CD4-positive, alpha-beta T cell treated with Interferon alpha-2 for 1 hour (primary cell): ENCODE results near the gene IFNAR1.
"Not testable (repeated sequence)": the region's sequence is repeated elsewhere in the genome, so short reads cannot be mapped to it uniquely, and the experiment has no call there.

Source experiments
- DNase-seq, 2 donors: peaks; one replicate each; pipeline ENCODE4 v3.0.0-alpha.2; 2020 to 2022

IFNAR1 gene

DNA sequence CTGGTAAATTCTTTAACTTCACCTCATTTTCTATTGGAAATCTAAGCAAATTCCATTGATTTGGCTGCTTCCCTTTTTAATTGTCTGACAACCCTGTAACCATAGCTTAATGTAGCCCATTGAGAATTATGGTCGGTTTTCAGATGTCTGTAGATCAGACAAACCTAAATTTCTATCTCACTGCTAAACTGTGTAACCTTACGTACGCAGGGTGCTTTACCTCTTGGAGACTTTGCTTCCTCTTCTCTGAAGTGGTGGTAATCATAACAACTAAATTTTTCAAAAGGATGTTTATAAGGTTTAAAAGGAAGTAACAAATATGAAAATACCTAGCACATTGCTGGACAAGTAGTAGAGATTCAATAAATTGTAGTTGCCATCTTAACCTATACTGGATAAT lies 25.9 kb downstream of the IFNAR1 start:
- no peak for DNase-seq

DNA sequence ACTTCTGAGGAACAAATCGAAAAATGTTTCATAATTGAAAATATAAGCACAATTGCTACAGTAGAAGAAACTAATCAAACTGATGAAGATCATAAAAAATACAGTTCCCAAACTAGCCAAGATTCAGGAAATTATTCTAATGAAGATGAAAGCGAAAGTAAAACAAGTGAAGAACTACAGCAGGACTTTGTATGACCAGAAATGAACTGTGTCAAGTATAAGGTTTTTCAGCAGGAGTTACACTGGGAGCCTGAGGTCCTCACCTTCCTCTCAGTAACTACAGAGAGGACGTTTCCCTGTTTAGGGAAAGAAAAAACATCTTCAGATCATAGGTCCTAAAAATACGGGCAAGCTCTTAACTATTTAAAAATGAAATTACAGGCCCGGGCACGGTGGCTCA lies 30.6 kb downstream of the IFNAR1 start:
- no peak for DNase-seq

DNA sequence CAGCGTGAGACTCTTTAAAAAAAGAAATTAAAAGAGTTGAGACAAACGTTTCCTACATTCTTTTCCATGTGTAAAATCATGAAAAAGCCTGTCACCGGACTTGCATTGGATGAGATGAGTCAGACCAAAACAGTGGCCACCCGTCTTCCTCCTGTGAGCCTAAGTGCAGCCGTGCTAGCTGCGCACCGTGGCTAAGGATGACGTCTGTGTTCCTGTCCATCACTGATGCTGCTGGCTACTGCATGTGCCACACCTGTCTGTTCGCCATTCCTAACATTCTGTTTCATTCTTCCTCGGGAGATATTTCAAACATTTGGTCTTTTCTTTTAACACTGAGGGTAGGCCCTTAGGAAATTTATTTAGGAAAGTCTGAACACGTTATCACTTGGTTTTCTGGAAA lies 31.2 kb downstream of the IFNAR1 start:
- no peak for DNase-seq

DNA sequence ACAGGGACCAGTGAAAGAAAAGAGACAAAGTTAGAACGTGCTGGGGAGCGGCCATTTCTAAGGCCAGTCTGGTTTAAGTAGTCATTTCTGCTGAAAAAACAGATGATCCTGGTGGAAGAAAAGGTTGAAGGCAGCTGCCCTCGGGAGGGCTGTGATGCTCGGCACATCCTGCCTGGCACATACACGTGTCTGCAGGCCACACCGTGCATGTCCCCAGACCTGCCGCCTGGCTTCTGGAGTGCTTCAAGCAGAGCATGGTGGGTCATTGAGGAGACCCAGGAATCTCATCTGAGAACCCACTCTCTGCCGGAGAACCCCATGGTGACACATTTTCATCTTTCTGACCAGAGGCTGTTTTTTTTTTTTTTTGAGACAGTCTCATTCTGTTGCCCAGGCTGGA lies 32.4 kb downstream of the IFNAR1 start:
- no peak for DNase-seq

DNA sequence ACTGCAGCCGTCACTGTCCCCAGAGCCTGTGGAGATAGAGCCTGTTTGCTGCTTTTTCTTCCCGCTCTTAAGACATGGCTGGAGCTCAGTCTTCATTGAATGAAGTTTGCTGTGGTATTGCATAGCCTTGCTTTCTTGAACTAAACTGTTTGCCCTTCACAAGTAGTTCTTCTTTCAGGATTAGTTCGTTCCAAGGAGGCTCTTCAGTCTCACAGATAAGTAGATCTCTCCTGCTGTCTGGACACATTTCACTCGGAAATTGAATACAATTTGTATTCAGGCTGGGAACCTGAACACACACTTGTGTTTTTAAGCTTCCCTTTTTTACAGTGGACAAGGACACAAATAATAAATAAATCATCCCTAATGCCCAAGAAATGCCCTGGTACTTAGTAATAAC lies 34.7 kb downstream of the IFNAR1 start:
- no peak for DNase-seq

DNA sequence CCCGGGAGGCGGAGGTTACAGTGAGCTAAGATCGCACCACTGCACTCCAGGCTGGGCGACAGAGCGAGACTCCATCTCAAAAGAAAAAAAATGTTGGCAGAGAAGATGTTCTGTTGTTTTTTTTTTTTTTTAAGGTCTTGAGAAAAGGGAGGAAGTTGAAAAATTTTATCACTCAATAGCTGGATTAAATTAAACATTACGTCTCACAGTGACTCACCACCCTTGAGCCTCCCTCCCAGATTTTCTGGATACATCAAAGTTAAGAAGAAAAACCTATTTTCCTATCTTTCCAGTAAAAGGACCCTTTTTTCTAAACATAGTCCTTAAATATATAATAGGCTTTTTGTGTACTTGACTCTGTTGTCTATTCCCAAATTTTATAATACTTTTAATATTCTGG lies 35.5 kb downstream of the IFNAR1 start:
- no peak for DNase-seq

DNA sequence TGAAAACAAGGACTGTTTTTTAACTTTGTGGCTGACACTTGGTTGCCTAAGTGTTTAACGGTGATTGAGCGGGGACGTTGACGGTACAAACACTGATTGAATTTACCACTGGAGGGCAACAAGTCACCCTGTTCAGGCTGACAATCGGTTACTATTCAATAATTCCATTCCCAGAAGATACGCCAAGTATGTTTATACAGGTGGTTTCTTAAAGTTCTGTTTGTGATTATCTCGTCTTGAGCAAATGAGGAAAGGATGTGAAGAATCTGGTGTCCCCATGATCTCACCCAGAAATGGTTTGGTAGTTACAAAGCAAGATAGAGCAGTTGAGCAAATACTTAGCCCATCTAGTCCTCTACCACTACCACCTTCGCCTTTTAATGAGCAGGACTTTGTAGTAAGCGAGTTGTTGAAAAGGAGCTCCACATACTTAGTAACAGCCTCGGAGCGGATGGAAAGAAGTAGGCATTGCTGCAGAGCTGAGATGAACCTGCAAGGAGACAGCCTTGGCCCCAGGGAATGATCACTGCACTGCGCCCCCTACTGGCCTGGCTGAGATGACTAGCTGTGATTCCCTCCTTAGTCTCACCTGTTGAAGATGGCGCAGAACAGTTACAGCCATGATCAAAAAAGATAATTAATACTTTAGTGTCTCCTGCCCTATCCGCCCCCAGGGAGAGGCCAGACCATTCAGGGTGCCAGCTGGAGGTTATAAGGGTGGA lies 36.3 kb downstream of the IFNAR1 start:
- DNase-seq = peak; percentile 80 to 89

DNA sequence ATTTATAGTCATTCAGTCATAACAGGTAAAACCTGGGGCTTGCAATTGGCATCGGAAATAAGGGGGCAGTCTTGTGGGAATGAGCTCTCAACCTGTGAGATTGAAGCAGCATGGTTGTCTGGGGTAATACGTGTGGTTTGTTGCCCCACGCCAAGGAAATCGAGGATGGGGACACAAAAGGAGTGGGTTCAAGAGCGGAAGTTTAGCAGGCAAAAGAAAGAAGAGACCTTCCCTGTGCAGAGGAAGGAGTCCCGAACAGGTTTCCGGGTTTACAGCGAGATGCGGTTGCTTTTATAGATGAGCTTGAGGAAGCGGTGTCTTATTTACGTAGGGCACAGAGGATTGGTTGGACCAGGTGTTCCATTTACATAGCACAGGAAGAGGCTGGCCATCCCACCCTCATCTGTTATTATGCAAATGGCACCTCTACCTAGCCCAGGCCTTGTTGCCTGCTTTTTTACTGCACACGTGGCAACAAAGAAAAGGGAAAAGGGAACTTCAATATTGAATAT lies 37.3 kb downstream of the IFNAR1 start:
- peak; percentile 81 to 88 for DNase-seq

DNA sequence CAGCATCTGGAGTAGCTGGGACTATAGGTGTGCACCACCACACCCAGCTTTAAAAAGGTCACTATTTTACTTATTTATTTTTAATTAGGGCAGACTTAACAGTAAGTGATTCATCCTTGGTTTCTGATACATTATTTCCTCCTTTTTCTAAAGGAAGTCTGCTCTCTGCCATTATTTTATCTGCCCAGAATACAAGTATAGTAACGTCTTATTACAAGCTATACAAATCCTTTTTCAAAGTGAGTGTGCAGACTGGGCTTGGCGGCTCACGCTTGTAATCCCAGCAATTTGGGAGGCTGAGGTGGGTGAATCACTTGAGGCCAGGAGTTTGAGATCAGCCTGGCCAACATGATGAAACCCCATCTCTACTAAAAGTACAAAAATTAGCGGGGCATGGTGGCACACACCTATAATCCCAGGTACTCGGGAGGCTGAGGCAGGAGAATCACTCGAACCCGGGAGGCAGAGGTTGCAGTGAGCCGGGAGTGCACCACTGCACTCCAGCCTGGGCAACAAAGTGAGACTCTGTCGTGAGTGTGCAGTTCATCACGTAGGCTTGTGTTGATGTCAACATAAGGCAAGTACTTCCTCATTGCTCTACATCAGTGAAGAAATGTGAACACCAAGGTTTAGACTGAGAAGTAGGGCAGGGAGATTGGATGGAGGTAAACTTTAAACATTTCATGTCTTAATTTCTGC lies 39.3 kb downstream of the IFNAR1 start:
- not testable (repeated sequence) for DNase-seq

DNA sequence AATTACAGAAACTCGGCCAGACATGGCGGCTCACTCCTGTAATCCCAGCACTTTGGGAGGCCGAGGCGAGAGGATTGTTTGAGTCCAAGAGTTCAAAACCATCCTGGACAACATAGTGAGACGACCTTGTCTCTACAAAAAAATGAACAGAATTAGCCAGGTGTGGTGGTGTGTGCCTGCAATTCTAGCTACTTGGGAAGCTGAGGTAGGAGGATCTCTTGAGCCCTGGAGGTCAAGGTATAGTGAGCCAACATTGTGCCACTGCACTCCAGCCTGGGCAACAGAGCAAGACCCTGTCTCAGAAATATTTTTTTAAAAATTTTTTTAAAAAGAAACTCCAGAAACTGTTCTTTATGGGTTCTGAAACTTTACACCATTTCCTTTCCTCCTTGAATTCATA lies 40.1 kb downstream of the IFNAR1 start:
- no peak for DNase-seq

DNA sequence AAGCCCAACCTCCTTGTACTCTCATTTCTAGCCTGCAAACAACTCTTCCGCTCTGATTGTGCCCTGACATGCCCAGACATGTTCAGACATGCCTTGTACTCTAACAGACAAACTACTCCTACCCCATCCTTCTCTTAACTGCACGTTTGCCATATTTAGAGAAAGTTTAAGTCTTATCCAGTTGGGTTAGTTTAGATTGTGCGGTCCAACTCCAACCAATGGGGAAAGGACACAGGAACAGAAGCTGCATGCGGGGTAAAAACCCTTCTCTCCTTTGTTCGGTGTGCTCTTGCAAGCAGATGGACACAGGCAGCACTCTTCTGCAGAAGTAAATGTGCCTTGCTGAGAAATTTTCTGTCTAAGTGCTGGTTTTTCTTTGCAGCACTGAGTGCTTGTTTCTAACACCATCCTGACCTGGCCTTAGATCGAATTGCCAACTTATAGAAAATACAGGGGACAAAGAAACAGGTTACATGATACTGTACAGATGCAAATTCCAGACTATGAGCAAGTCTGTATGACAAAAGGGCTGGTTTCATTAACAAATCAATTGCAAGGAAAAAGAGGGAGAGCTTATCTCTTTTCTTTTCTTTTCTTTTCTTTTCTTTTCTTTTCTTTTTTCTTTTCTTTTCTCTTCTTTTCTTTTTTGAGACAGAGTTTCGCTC lies 42.7 kb downstream of the IFNAR1 start:
- no peak for DNase-seq

DNA sequence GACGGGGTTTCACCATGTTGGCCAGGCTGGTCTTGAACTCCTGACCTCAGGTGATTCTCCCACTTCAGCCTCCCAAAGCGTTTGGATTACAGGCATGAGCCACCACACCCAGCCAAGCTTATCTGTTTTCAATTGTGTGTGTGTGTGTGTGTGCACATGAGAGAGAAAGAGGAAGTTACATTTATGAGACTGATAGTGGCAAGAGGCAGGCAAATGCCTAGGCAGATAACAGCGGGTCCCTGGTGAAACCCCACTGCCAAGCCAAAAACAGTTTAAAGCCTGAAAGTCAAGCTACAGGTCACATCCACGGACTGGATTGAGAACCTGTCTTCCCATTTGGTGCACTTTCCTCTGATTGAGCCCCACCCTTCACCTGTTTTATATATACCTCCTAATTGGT lies 43.4 kb downstream of the IFNAR1 start:
- peak in 1 of 2 donors; percentile 36 for DNase-seq

DNA sequence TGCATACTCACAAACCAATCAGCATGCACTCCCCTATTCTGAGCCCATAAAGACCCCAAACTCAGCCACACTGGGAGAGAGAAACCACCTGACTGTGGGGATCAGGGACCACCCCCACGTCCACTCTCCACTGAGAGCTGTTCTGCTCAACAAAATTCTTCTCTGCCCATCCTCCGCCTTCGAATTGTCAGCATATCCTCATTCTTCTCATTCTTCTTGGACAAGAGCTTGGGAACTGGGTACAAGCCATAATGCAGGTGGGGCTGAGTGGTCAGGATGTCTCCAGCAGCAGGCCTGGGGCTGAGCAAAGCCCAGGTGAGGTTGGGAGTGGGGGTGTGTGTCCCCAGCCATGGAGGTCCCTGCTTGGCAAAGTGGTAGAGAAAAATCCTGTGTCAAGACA lies 43.8 kb downstream of the IFNAR1 start:
- no peak for DNase-seq

DNA sequence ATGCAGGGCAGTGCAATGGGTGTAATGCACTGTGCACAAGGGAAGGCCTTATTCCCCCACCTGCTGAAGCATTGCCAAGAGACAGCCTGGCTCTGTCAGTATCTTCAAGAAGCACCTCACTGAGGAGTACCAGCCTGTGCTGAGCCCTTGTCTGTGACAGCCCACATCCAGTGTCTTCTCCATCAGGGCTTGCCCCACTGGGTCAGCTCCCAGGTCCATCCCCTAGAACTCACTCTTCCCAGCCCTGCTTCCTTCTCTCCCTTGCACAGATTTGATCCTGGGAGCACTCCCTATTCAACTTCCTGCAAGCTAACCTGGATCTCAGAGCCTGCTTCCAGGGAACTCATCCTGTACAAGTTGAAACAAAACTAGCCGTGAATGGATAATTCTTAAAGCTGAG lies 44.8 kb downstream of the IFNAR1 start:
- DNase-seq = no peak

DNA sequence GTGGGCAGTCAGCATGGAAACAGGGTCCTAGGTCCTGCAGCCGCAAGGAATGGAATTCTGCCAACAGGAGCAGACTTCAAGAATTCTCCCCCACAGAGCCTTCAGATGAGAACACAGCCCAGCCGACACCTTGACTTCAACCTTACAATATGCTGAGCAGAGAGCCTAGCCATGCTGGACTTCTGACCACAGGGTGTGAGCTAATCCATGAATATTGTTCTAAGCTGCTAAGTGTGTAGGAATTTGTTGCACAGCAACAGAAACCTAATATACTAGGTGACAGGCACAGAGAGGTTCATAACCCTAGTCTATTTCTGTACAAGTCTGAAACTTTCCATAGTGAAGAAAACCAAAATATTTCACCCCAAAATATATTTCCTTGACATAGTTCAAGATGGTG lies 45.5 kb downstream of the IFNAR1 start:
- DNase-seq = no peak

DNA sequence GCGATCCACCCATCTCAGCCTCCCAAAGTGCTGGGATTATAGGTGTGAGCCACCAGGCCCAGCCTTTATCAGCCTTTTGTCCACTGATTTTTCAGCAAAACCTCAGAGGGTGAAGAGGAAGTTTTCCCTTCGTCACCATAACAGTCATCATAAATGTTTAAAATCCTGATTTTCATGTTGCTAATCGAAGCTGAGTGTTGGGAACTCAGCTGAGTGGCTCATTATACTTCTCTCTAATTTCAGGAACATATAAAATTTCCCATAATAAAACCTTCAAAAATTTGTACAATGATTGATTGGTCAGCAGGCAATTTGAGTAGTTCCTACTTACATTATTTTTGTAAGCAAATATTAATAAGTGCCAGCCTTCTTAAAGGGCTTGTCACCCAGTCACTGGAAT lies 46.6 kb downstream of the IFNAR1 start:
- no peak for DNase-seq

DNA sequence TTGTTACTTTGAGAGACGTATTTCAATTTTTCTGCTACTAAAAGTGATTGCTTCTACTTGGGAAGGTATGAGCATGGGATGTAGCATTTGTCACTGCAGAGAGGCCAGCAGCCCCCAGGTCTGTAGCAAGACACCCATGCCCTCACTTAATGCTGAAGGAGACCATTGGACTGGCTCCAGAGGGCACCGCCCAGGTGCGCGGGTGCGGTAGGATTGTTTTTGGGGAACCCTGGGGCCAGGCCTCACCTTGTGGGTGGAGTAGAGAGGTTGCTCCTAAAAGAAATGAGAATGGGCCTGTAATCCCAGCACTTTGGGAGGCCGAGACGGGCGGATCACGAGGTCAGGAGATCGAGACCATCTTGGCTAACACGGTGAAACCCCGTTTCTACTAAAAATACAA lies 47.8 kb downstream of the IFNAR1 start:
- no peak for DNase-seq

DNA sequence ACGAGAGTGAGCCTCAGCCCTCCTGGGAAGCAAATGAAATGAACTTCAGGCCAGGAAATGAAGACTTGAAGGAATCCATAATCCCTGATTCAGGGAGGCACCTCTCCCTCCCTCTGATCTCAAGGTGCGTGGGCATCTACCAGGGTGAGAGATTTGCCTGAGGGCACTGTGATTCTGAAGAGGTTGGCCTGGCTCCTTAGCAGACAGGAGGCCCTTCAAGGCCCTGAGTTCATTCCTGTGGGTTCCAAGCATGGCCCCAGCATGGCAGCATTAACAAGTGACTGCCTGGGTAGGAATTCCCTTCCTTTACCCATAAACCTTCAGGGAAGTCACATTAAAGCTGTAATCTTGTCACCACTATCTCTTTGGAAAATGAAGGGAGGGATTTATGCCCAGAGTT lies 48.7 kb downstream of the IFNAR1 start:
- no peak for DNase-seq

DNA sequence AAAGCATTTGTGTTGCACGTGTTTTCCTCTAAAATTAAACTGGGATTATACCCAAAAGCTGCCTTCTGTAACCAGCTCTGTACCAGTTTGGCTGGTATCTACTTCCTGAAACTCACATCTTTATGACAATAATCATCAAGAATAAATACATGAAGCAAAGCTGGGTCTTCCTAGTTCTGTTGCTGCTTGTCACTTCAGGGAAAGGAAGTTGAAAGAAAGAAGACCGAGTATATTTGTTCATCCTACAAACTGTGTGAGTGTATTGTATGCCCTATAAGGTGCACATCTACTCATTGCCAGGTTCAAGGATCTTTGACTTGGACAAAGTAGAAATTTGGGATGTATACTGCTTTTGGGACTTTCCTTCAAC lies 49.3 kb downstream of the IFNAR1 start:
- DNase-seq = no peak

DNA sequence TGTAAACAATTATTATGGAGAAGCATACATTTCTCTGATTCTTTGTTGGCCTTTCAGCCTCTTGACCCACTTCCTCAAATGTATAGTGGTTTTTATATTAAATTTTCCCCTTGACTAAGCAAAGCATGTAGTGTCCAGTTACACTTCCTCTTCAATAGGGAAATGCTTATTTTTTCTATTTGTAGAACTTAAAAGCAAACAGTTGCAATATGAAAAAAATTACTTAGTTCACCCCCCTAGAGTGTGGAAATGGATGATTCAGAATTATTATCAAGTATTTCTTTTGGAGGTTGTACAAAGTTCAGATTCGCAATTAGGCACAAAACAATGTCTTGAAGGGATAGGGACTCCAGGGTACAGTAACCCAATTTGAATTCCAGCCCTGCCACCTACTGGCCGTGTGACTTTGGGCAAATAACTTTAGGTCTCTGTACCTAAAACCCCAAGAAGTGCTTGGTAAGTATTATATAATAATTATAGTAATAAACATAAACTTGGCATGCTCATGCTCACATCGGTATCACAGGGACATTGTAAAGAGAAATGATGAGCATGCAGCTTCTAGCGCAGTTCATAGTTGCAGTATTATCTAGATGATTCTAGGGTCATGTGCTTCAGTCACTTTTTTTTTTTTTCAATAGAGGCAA lies 49.8 kb downstream of the IFNAR1 start:
- peak; percentile 68 to 73 for DNase-seq

DNA sequence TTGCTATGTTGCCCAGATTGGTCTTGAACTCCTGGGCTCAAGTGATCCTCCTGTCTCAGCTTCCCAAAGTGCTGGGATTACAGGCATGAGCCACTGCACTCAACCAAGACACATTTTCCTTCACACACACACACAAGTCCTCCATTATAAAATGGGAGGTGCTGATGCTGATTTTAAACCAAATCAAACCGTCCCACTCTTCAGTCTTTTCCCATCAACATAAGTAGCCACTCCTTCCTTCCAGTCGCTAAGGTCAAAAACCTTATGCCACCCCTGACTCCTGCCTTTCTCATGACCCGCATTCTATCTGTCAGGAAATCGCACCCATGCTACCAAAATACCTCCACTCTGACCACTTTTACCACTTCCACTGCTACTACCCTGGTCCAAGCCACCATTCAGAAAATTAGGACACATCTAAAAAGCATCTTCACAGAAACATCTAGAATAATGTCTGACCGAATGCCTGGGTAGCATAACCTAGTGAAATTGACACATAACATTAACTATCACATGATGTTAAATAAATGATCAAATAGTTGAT lies 50.4 kb downstream of the IFNAR1 start:
- DNase-seq = no peak

DNA sequence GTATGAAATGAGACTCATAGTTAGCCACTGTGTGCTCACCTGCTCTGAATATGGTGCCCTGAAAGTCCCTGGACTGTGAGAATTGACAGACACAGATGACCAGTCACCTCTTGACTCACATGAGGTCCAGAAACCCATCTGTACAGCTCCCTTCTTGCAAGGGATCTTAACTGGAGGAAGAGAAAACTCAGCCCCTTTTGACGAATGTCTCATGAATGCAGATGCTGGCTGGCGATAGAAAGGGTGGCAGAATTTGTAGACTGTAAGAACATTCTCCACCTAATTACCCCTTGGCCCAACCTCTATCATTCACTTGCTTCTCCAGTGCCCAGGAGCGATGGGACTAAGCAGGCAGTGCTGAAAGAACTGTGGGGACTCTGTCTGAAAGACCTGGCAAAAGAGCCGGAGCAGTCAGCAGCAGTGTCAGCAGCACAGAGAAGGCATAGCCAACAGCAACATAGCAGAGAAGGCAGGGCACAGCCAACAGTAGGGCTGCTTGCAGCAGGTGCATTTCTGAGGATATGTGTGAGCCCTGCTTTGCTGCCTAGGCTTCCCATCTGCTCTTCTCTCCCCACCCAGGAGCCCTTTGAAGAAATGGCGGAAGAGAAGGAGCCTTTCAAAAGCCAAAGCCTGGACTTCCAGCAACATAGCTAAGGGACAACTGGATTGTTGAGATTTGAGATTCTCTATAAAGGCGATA lies 52.6 kb downstream of the IFNAR1 start:
- DNase-seq = no peak

DNA sequence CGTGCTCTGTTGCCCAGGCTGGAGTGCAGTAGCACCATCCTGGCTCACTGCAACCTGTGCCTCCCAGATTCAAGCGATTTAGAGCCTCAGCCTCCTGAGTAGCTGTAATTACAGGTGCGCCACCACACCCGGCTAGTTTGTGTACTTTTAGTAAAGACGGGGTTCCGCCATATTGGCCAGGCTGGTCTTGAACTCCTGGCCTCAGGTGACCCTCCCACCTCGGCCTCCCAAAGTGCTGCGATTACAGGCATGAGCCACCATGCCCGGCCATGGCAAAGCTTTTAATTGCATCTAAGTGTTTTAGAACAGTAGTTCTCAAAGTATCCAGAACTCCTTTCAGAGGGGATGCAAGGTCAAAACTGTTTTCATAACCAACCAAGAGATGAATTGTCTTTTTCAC lies 53.3 kb downstream of the IFNAR1 start:
- no peak for DNase-seq
